ENCODE data around the gene VAT1.

DNA sequence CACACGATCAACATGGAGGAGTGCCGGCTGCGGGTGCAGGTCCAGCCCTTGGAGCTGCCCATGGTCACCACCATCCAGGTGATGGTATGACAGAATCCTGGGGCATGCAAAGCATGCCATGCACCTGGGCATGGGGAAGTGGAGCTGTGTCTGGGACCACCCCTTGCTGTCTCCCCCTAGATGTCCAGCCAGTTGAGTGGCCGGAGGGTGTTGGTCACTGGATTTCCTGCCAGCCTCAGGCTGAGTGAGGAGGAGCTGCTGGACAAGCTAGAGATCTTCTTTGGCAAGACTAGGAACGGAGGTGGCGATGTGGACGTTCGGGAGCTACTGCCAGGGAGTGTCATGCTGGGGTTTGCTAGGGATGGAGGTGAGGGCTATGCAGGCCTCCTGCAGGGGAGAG, 8.9 kb downstream of the VAT1 start:
- TF ChIP-seq POLR2A (IDR thresholded peaks at IDR 0.05; ENCODE audit: low read depth, low read length) (no peak), POLR2AphosphoS5 (IDR thresholded peaks at IDR 0.05; ENCODE audit: low read depth, low read length) (no peak), TAF1 (IDR thresholded peaks at IDR 0.05; ENCODE audit: low read depth, low read length) (no peak), POU2F2 (IDR thresholded peaks at IDR 0.05; ENCODE audit: low read depth, low read length) (no peak), PAX5 (IDR thresholded peaks at IDR 0.05; ENCODE audit: insufficient read depth, low read length, severe bottlenecking) (no peak)

Data from GM12891 (cell line).